Forelimb muscle (tissue), 1 donor: Measurements from ENCODE around the gene SLC16A4. TPM values are rescaled to one million over a fixed set of nuclear protein-coding genes. Genes with fewer than 3 reads are reported as not detected.
"Not testable (repeated sequence)": the region's sequence is repeated elsewhere in the genome, so short reads cannot be mapped to it uniquely, and the experiment has no call there.

Experiments
- DNase-seq: peaks from one replicate; pipeline ENCODE4 v3.0.0-alpha.2; 2013; ENCODE audit warnings: low read depth
- polyA plus RNA-seq: library from polyadenylated mRNA; unstranded; fragments of 120-200 nt; gene quantifications from one replicate; pipeline ENCODE4 v1.2.1, GENCODE V29; 2013; ENCODE audit not compliant: insufficient read length

SLC16A4 gene
- polyA plus RNA-seq, result 9.9 TPM

DNA sequence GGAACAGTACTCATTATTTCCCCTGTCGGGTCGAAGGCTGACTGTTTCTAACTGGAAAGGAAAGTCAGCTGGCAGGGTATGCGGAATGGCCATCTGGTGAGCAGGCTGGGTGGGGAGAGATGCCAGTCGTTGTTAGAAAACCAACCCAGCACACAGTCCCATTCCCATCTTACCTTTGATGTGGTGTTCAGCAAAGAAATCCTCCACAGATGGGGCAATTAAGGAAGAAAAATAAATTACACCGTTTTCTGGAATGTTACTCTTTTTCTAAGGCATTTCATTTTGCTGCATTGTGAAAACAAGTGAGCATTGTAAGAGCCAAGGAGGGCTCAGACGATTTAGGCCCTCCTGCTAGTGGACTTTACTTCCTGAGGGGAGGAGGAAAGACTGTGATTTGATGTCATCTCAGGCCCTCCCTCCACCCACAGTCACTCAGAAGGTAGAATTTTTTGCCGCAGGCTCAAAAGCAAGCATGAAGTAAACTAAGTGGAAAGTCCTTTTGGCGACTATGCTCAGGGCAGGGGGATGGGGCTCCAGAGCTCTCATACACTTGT is at the start of gene SLC16A4:
Gene SLC16A4 (minus strand): TSS at position 335 of the 554 bp plus-strand sequence. CDS start 1,703 bp downstream, outside the sequence.
- DNase-seq, result no peak

DNA sequence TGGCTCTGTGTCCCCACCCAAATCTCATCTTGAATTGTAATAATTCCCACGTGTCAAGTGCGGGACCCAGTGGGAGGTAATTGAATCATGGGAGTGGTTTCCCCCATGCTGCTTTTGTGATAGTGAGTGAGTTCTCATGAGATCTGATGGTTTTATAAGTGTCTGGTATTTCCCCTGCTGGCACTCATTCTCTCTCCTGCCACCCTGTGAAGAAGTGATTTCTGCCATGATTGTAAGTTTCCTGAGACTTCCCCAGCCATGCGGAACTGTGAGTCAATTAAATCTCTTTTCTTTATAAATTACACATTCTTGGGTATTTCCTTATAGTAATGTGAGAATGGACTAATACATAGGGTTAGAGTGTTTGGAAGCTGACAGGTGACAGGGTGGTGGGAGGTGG is 49.0 kb upstream of the SLC16A4 start:
- not testable (repeated sequence) for DNase-seq

DNA sequence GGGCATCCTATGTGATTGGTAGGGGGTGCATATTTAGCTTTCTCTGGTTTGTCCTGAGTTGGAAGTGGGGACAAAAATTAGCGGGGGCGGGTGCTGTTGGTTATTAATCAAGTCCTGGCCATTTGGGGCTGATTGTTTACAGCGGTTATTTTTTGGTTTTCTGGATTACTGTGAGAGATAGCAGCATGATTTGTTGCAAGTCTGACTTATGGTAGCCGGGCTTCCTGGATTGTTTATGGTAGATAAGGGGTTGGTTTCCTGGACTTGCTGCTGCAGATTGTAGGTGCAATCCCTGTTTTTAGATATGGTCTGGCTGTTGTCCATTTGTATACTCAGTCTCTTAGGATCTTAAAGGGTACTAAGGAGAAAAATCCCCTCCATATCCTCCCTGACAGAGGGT is 48.1 kb upstream of the SLC16A4 start:
- no peak for DNase-seq

DNA sequence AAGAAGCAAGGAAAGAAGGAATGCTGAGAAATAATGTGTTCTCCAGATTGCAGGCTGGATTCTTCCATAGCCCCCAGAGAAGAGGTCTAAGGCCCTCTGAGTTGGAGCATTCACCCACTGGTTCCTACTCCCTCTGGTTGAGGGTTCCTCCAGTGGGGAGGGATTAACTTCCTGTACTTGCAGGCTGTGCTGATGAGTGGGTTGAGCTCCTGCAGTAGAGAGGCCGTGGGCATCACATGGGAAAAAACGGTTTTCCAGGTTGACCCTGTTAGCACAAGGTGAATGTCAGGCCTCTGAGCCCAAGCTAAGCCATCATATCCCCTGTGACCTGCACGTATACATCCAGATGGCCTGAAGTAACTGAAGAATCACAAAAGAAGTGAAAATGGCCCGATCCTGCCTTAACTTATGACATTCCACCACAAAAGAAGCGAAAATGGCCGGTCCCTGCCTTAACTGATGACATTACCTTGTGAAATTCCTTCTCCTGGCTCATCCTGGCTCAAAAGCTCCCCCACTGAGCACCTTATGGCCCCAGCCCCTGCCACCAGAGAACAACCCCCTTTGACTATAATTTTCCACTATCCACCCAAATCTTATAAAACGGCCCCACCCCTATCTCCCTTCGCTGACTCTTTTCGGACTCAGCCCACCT is 46.9 kb upstream of the SLC16A4 start:
- not testable (repeated sequence) for DNase-seq

DNA sequence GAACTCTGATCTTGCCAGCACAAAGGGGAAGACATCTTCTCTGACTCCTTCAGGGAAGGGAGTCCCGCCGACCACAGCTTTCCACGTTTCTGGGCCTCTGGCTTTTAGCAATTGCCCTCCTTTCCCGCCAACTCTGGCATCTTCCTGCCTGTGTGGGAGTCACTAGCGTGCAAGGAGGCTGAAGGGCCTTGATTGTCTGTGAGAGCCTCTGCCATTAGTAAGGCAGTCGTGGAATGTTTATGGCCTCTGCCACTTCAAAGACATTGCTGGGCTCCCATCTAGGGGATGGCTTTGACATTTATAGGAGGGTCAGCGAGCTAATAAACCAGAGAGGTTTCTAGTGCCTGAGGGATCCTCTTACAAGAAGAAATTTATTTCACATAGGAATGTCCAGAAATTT is 45.8 kb upstream of the SLC16A4 start:
- no peak for DNase-seq

DNA sequence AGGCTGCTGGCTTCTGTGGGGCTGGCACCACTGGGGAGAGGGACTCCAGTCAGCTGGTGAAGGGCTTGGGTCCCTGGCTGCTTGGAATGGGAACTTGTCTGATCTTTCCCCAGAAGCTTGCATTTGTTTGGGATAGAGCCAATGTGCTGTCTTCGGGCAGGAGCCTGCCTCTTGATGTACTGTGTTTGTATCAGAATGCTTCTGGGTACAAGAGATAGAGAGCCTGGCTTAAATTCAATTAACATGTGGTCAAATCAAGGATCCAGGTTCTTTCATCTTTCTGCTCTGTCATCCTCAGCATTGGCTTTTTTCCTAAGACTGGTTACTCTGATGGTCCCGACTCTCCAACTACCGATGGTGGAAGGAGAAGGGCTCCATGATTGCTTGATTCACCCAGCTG is 44.1 kb upstream of the SLC16A4 start:
- DNase-seq, result no peak

DNA sequence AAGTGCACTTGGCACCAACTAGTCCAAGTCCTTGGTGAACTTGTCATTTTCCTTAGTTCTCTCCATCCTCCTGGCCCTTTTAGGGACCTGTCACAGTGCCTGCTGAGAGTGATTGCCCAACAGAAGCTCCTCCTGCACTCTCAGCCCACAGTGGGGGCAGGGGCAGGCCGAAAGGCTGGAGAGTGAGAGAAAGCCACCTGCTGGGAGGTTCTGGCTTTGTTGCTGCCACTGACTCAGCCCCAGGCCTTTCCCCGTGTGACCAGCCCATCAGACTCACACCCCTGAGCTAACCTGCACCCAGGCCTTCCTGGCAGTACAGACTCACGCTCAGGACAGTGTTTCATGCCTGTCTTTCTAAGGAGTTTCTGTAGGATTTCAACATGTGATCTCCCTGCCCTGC is 43.0 kb upstream of the SLC16A4 start:
- DNase-seq, result no peak

DNA sequence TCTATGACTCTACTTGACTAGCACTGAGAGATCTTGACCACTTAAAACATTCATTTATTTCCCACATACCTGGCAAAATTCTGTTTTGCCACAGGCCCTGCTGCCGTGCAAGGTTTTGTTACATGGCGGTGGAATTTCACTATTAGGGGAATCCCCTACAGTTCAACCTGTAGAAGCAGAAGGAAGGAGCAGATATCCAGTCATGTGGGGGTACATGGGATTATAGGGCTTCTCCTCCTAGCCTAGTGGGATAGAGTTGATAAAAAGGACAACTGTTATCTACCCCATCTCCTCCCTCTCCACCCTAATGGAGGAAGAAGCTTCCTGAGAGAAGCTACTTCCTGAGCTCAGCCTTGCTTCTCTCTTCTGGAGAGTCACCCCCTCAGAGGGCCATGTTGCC is 42.4 kb upstream of the SLC16A4 start:
- no peak for DNase-seq

DNA sequence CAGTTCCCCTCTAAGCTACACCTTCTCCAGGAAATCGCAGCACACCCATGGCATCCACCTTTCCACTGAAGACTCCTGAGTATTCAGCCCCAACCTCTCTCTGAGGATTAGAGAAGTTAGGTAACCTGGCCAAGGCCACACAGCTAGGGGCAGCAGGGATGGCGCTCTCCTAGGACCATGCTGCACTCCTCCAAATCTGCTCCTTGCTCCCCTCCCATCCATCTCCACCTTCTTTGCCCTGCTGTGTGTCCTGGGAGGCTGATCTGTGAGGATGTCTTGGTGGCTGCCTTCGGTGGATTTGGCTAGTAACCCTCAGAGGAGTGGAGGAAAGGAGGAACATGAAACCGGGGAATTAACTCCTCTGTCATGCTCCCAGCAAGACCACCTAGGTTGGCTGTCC is 40.1 kb upstream of the SLC16A4 start:
- no peak for DNase-seq

DNA sequence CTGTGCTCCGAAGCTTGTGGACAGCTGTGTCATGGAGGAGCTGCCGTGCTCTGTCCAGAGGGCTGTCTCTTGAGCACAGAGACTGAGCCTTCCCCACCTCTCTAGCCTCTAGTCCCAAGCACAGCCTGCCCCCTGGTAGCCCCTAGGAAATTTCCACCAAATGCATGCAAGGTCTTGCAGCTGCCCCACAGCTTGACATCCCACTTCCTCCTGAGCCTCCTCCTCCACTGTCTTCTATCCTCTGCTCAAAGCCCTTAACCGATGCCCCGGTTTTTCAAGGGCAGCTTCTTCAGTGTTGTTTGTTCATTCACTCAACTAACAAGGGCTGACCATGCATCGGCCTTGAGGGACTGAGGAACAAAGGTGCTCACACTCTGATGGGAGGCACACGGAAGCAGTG is 39.5 kb upstream of the SLC16A4 start:
- no peak for DNase-seq

DNA sequence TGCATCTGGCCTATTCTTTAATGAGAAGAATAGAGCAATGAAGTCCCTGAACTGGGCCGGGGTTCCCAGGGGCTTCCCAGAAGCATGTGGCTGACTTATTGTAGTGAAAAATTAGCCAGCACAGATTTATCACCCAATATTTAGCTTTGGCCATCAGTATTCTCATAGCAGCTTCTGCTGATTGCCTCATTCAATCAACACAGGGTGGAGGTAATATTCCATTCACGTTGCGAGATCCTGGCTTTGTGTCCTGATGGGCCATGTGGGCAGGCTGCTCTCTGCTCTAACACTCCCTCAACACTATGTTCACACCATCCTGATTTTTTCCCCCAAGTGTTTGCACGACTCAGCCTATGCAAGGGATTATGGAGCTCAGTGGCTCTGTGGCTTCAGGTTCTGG is 38.1 kb upstream of the SLC16A4 start:
- DNase-seq, result no peak

DNA sequence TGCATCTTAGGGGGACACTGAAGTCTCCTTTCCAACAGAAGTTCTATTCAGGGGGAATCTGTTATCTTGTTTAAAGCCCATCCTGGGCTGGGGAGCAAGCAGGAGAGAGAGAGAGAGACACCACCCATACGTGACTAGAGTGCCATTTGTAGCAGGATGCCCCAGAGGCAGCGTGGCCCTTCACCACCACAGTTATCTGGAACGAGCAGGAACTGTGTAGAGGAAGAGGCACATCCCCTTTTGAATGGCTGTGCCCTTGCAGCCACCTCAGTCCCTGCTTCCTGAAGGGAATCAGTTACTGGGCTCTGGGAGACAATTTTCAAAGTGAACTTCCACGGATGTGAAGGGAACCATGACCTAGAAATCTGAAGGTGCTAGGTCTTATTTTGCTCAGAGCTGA is 36.0 kb upstream of the SLC16A4 start:
- DNase-seq, result no peak

DNA sequence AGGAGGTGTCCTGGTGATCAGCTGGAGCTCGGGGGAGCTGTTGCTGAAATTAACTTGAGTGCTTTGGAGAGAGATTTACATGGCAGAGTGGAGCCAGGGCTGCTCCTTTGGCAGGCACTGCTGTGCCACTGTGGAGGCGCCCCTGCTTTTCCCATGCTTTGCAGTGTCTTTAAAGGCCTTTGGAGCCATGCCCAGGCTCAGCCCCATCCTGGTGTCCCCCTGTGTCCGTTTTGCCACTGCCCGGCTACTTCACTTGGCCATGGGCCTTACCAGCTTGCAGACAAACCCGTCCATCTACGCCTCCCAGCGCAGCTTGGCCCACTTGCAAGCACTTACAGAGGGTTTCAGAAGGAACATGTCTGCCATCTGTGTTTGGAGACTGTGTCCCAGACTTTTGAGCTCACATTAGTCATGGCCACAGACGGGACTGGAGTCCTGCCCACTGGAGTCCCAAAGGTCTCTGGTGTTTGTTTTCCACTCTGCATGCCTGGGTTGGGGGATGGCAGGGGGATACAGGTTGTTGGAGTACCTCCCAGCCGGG is 34.9 kb upstream of the SLC16A4 start:
- no peak for DNase-seq

DNA sequence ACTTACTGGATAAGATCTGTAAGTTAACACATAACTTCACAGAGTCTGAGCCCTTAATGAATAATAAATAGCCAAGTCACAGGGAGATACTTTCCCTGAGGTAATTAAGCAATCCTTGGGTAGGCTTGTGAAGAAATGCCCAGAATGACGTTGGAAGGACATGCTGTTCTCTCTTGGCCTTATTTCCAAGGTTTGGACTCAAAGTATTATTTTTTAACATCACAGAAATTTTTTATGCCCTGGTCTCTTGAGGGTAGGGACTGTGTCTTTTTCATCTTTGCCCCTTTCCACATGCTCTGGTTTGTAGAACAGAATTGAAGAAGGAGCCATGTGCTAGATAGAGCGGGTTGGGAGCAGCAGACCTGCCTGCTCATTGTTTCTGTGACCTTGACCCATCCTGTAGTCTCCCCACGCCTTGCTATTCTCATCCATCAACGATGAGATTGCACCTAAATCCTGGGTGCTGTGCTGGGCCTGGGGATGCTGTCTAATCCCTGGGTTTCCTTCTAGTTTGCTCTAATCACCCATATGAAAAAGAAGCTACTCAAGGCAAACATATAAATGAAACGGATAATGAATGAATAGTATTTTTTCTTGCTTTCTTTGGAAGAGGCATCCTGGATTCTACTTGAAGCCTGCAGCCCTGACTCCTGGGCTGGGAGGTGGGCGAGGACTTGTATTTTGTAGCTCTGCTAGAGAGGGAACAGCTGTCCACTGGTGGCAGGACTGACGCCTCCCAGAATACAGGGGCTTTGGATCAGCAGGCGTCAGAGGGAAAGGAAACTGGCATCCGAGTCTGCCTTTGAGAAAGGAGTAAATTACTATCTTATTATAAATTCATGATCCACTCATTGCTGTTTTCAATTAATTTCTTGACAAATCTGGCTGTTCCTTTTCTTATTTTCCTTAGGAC is 34.1 kb upstream of the SLC16A4 start:
- DNase-seq, result no peak

DNA sequence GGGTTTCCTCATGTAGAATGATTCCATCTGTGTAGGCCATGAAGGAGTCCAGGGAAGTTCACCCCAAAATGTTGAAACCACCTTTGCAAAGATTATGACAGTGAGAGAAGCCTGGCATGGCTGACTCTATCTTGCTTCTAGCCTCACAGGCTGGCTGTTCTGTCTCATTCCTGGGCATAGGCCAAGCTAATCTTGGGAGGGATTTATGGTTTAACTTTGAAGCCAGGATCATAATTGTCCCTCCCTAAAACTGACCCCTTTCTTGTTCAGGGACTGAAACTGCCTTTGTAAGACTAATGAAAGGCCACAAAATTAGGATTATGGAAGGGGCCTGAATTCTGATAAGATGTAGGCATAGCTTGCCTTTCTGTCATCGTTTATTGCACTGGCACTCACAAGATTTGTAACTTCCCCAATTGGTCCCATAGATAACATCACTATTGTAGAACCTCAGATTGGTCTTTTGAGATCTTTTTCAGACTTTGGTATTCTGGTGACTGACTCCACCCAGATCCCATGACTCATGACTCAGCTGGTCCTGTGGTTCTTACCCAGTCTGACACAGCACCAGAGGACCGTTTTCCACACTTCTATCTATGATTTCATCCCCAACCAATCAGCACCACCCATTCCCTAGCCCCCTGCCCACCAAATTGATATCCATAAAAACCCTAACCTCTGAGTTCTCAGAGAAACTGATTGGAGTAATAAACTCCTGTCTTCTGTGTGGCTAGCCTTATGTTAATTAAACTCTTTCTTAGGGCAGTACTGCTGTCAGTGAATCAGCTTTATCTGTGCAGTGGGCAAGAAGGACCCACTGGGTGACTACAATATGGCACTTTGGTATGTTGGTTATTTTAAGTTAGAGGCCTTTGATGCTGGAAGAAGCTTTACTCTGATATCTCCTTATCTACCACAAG is 30.3 kb upstream of the SLC16A4 start:
- no peak for DNase-seq

DNA sequence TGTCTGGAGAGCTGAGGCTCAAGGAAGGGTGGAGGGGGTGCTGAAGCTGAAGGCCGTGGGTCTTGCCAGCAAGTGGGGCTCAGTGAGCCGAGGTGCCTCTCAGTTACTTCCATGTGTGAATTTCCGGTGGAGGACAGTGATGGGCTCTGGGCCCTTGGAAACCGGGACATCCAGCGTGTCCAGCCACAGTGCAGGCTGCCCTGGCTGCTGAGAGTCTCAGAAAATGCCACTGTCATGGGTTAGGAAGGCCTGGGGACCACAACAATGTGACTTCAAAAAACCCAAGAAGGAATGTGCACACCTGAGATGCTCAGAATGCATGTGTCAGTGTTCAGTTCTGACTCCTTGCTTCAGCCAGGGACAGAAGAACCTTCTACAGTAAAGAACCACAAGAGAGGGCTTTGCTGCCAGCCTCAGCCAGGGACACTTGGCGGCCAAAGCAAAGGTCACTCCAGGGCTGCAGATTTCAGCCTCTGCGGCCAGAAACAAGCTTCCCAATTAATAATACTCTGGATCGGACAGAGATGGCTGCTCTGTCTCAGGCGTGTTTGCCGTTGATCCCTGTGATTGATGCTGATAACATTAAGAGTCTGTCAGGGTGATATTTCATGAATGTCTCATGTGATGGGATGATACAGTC is 29.3 kb upstream of the SLC16A4 start:
- no peak for DNase-seq

DNA sequence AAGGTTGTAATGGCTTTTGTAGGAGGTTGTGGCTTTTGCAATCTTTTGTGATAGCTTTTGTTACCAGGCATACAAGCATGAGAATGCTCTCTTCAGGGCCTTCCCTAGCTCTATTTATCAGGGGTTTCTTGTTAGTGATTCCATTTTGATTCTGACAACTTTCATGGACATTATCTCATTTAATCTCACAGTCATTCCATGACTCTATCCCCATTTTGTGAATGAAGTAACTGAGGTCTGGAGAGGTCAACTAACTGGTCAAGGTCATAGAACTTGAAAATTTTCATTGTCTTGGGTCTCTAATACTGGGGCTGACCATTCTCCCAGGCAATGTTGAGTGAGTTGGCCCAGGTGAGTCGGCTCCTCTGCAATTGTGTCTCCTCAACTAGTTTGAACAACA is 27.9 kb upstream of the SLC16A4 start:
- no peak for DNase-seq

DNA sequence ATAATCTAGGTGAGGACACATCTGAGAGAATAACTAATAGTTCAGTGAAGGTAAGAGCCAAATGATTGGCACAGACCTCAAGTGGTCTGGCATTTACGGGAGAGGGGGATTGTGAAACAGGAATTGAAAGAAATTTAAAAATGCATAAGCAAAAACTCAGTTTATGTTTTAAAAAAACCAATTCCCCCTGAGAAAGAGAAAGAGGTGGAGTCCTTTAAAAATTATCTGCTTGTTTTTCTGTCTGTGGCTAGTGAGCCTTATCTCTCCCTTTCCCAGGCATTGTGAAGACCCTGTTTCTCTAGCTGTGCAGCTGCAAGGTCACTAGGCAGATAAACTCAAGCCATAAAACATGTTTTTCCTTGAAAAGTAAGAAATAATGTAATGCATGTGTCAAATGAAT is 22.2 kb upstream of the SLC16A4 start:
- DNase-seq, result not testable (repeated sequence)

DNA sequence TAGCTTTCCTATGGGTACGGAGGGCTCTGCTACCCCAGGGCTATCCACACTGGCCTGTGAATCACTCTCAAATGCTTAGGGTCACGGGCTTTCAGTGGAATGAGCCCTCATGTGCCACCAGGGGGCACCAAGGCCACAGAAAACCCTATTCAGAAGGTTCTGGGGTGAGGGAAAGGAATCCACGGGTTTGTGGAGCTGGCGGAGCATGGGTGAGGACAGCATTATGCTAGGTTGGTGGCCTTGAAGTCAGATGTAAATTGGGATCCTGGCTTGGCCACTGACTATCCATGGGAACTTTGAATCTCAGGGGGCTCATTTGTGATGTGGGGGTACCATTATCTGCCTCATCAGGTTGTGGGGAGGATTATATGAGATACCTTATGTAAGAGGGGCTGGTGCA is 21.8 kb upstream of the SLC16A4 start:
- DNase-seq, result no peak

DNA sequence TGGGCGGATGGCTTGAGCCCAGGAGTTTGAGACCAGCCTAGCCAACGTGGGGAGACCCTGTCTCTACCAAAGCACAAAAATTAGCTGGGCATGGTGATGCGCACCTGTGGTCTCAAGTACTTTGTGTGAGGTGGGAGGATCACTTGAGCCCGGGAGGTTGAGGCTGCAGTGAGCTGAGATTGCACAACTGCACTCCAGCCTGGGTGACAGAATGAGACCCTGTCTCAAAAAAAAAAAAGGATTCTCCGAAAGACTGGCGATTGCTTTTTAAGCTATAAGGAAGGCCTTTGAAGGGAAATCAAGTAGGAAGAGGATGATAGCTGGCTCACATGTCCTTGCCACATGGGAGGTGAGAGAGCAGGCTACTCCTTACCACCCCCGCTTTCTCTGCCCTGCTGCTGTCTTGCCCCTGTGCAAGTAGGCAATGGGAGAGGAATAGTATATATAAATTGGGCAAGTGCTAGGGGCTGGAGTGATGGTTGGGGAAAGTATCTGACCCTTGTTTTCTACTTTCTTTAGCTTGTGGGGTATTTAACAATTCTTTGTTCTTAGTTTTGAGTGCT is 20.4 kb upstream of the SLC16A4 start:
- DNase-seq, result no peak

DNA sequence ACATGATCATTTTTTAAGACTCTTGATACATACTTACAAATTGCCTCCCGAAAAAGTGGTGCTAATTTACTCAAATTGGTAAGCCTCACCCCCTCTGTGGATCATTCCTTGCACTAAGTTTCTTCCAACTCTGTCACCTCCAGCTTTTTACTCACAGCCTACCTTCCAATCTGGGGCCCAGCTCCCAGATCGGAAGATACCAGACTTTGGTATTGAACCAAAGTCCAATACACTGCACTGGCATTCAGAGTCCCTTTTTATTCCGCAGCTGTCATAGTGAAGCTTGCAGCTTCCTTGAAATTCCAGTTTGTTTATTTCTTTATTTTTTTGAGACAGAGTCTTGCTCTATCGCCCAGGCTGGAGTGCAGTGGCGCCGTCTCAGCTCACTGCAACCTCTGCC is 18.5 kb upstream of the SLC16A4 start:
- DNase-seq, result no peak
